HG03432 (cell line): ENCODE data around the gene PRPF38A.

Source experiments
- ATAC-seq: cut with Tn5 transposase; IDR thresholded peaks from one replicate; pipeline ENCODE4 v1.9.1; 2021; ENCODE audit warnings: mild to moderate bottlenecking, moderate library complexity; ENCODE audit not compliant: unreplicated experiment

Gene PRPF38A

GRCh38 chr1:52399629-52400028 lies 4.8 kb upstream of the PRPF38A start:
- no peak for ATAC-seq

GRCh38 chr1:52400131-52400530 lies 4.3 kb upstream of the PRPF38A start:
- ATAC-seq, result no peak

GRCh38 chr1:52402860-52403240 lies 1.6 kb upstream of the PRPF38A start:
- ATAC-seq, result no peak

GRCh38 chr1:52403566-52404115 lies 761 bp upstream of the PRPF38A start:
- ATAC-seq, result peak; percentile 31

GRCh38 chr1:52404975-52405338 lies 555 bp downstream of the PRPF38A start:
- no peak for ATAC-seq

- no peak for ATAC-seq
Measured at GRCh38 chr1:52413410-52413989, 9.1 kb downstream of the PRPF38A start.

- ATAC-seq, result no peak
Measured at GRCh38 chr1:52414942-52415341, 10.5 kb downstream of the PRPF38A start.

GRCh38 chr1:52416811-52417210 lies 12.4 kb downstream of the PRPF38A start:
- ATAC-seq, result no peak

- ATAC-seq, result no peak
Measured at GRCh38 chr1:52420713-52421112, 16.3 kb downstream of the PRPF38A start.

GRCh38 chr1:52423055-52423454 lies 18.7 kb downstream of the PRPF38A start:
- no peak for ATAC-seq

GRCh38 chr1:52423771-52424170 lies 19.4 kb downstream of the PRPF38A start:
- ATAC-seq, result no peak

GRCh38 chr1:52424231-52424636 lies 19.8 kb downstream of the PRPF38A start:
- no peak for ATAC-seq

GRCh38 chr1:52424813-52425212 lies 20.4 kb downstream of the PRPF38A start:
- no peak for ATAC-seq

- ATAC-seq, result no peak
Measured at GRCh38 chr1:52426371-52426770, 22.0 kb downstream of the PRPF38A start.

- ATAC-seq, result no peak
Measured at GRCh38 chr1:52427152-52427551, 22.8 kb downstream of the PRPF38A start.

GRCh38 chr1:52432807-52433206 lies 28.4 kb downstream of the PRPF38A start:
- ATAC-seq, result no peak

- no peak for ATAC-seq
Measured at GRCh38 chr1:52435211-52435610, 30.8 kb downstream of the PRPF38A start.

GRCh38 chr1:52435650-52436049 lies 31.2 kb downstream of the PRPF38A start:
- ATAC-seq, result no peak

GRCh38 chr1:52436817-52437216 lies 32.4 kb downstream of the PRPF38A start:
- ATAC-seq, result no peak

GRCh38 chr1:52439976-52440375 lies 35.6 kb downstream of the PRPF38A start:
- no peak for ATAC-seq

- no peak for ATAC-seq
Measured at GRCh38 chr1:52444463-52444862, 40.1 kb downstream of the PRPF38A start.

- no peak for ATAC-seq
Measured at GRCh38 chr1:52454127-52454526, 49.7 kb downstream of the PRPF38A start.

GRCh38 chr1:52454779-52455178 lies 50.4 kb downstream of the PRPF38A start:
- no peak for ATAC-seq
